Prostate gland (tissue), 2 donors: ENCODE results near the gene UNC119. TPM values are rescaled to one million over a fixed set of nuclear protein-coding genes. Genes with fewer than 3 reads are reported as not detected.

Source experiments
- DNase-seq: peaks from one replicate; pipeline ENCODE4 v3.0.0-alpha.2; 2019; ENCODE audit warnings: low spot score
- H3K27ac ChIP-seq, 2 donors: fragments of 200-600 bp; sonication (generic); 2 replicates each; pipeline ENCODE4 v1.5.1; 2017 to 2019
- H3K27me3 ChIP-seq: fragments of 200-600 bp; sonication (generic); replicated peaks from 2 replicates; pipeline ENCODE4 v1.5.1; 2019; ENCODE audit not compliant: insufficient read depth
- H3K36me3 ChIP-seq, 2 donors: fragments of 200-600 bp; sonication (generic); 1 replicate in 1 of 2; 2 replicates in 1 of 2; pipeline versions ENCODE4 v1.5.1 to v1.8.1; 2017 to 2019
- H3K4me1 ChIP-seq: fragments of 200-600 bp; sonication (generic); replicated peaks from 2 replicates; pipeline ENCODE4 v1.5.1; 2019
- H3K4me3 ChIP-seq, 2 donors: fragments of 200-600 bp; sonication (generic); 2 replicates each; pipeline ENCODE4 v1.5.1; 2017 to 2019
- H3K9me3 ChIP-seq: fragments of 200-600 bp; sonication (generic); 2 replicates; pipeline ENCODE4 v1.5.1; 2017
- CTCF ChIP-seq, 4 experiments: fragments of 200-600 bp in 2 of 4; fragments of 450-650 bp in 2 of 4; sonication (generic) in 2 of 4; IDR thresholded peaks; 1 replicate in 3 of 4; 2 replicates in 1 of 4; pipeline ENCODE4 v1.5.1; 2016 to 2019; ENCODE audit warnings: antibody characterized with exemption in 4 of 4, mild to moderate bottlenecking in 2 of 4, moderate library complexity in 2 of 4
- POLR2A ChIP-seq: fragments of 450-650 bp; IDR thresholded peaks from one replicate; pipeline ENCODE4 v1.6.1; 2016; ENCODE audit warnings: antibody characterized with exemption, mild to moderate bottlenecking
- POLR2AphosphoS5 ChIP-seq: sonication (generic); formaldehyde crosslinking; IDR thresholded peaks from one replicate; pipeline ENCODE4 v1.6.1; 2017; ENCODE audit warnings: antibody characterized with exemption
- WGBS: methylation state at CpG from one replicate; pipeline ENCODE4 v1.1.5; 2018; 5-methylcytosine and 5-hydroxymethylcytosine counted together
- intact Hi-C: fragments of 100-400 bp; cut with DNase I; formaldehyde crosslinking; loops from one replicate; pipeline ENCODE4 v1.14.2; 2022
- total RNA-seq, 2 donors: library from RNA; depleted of rRNA; stranded (reverse); fragments of >200 nt; gene quantifications; one replicate each; pipeline ENCODE4 v1.1.0, GENCODE V29; 2016

The UNC119 gene
- total RNA-seq, 2 donors from 2014 or later = 51.1 to 154 TPM

GRCh38 chr17:28573521-28573920, 21.1 kb upstream of the UNC119 start:
- no peak for TF ChIP-seq CTCF (IDR thresholded peaks at IDR 0.05)
- TF ChIP-seq POLR2A = no peak
- no peak for TF ChIP-seq POLR2AphosphoS5
- intact Hi-C loops = no loop called here
- H3K4me3 ChIP-seq = no peak overlapping the region
- H3K27ac ChIP-seq = no peak overlapping the region
- H3K9me3 ChIP-seq = no peaks in the 10 kb centered on the region
- DNase-seq = no peak
- H3K4me1 ChIP-seq = peaks cover 6% of the 10 kb centered on the region
- no peaks in the 10 kb centered on the region for H3K36me3 ChIP-seq
- H3K27me3 ChIP-seq = no peaks in the 10 kb centered on the region
- WGBS = 96% methylated on average over 9 of the region's 9 CpGs

- no peaks in the 10 kb centered on the region for H3K36me3 ChIP-seq
- no peak overlapping the region for H3K4me3 ChIP-seq
- H3K27me3 ChIP-seq = no peaks in the 10 kb centered on the region
- H3K4me1 ChIP-seq = peaks cover 6% of the 10 kb centered on the region
- intact Hi-C loops = no loop called here
- no peak overlapping the region for H3K27ac ChIP-seq
- no peak for DNase-seq
- TF ChIP-seq CTCF (IDR thresholded peaks at IDR 0.05) (no peak), POLR2AphosphoS5 (no peak), POLR2A (no peak)
- H3K9me3 ChIP-seq = no peaks in the 10 kb centered on the region
Observed at GRCh38 chr17:28573040-28573380, 20.6 kb upstream of the UNC119 start.

GRCh38 chr17:28572259-28573039, 20.0 kb upstream of the UNC119 start:
- intact Hi-C loops = no loop called here
- H3K9me3 ChIP-seq = no peaks in the 10 kb centered on the region
- H3K4me1 ChIP-seq = peaks cover 6% of the 10 kb centered on the region
- TF ChIP-seq POLR2AphosphoS5 (no peak), CTCF (IDR thresholded peaks at IDR 0.05) (no peak), POLR2A (no peak)
- H3K27me3 ChIP-seq = no peaks in the 10 kb centered on the region
- 75% methylated on average over 5 of the region's 5 CpGs for WGBS
- no peak for DNase-seq
- H3K27ac ChIP-seq = peak overlapping the region; percentile 76 to 83
- H3K36me3 ChIP-seq = no peaks in the 10 kb centered on the region
- no peak overlapping the region for H3K4me3 ChIP-seq

GRCh38 chr17:28571361-28572122, 19.1 kb upstream of the UNC119 start, which contains the start of gene PIGS:
PIGS (minus strand) TSS chr17:28571524; CDS start chr17:28571496, 28 bp downstream.
- TF ChIP-seq POLR2A (peak; percentile 94), CTCF (IDR thresholded peaks at IDR 0.05) (no peak), POLR2AphosphoS5 (peak; percentile 96)
- intact Hi-C loops = no loop called here
- H3K9me3 ChIP-seq = no peaks in the 10 kb centered on the region
- no peaks in the 10 kb centered on the region for H3K27me3 ChIP-seq
- peak within 1 kb of the TSS; percentile 76 to 83 for H3K27ac ChIP-seq
- DNase-seq = peak; percentile 97
- no peaks in the 10 kb centered on the region for H3K36me3 ChIP-seq
- H3K4me1 ChIP-seq = peaks cover 6% of the 10 kb centered on the region
- H3K4me3 ChIP-seq = peak within 1 kb of the TSS; percentile 85 to 97
- WGBS = under 1% methylated on average over 45 of the region's 49 CpGs
